HG03520 (cell line): ENCODE measurements around the gene ATAD3C.
"Not testable (repeated sequence)": the region's sequence is repeated elsewhere in the genome, so short reads cannot be mapped to it uniquely, and the experiment has no call there.

Experiments
- ATAC-seq: cut with Tn5 transposase; IDR thresholded peaks from one replicate; pipeline ENCODE4 v1.9.1; 2021; ENCODE audit warnings: mild to moderate bottlenecking, moderate library complexity; ENCODE audit not compliant: unreplicated experiment

ATAD3C gene

GRCh38 chr1:1440262-1441001, 9.1 kb upstream of the ATAD3C start:
- ATAC-seq: no peak

- no peak for ATAC-seq
Observed at GRCh38 chr1:1441002-1441888, 8.2 kb upstream of the ATAD3C start.

- no peak for ATAC-seq
Observed at GRCh38 chr1:1442069-1442770, 7.3 kb upstream of the ATAD3C start.

- ATAC-seq: not testable (repeated sequence)
Observed at GRCh38 chr1:1446631-1447030, 2.9 kb upstream of the ATAD3C start.

- ATAC-seq: not testable (repeated sequence)
Observed at GRCh38 chr1:1450616-1451015, 1.1 kb downstream of the ATAD3C start.

GRCh38 chr1:1451696-1452364, 2.3 kb downstream of the ATAD3C start:
- no peak for ATAC-seq

GRCh38 chr1:1452365-1452739, 2.9 kb downstream of the ATAD3C start:
- not testable (repeated sequence) for ATAC-seq

GRCh38 chr1:1452882-1453281, 3.4 kb downstream of the ATAD3C start:
- no peak for ATAC-seq

GRCh38 chr1:1454286-1455056, 5.0 kb downstream of the ATAD3C start:
- not testable (repeated sequence) for ATAC-seq

- no peak for ATAC-seq
Observed at GRCh38 chr1:1455366-1455884, 5.9 kb downstream of the ATAD3C start.

- not testable (repeated sequence) for ATAC-seq
Observed at GRCh38 chr1:1455934-1456333, 6.4 kb downstream of the ATAD3C start.

- ATAC-seq: not testable (repeated sequence)
Observed at GRCh38 chr1:1456683-1457255, 7.3 kb downstream of the ATAD3C start.

GRCh38 chr1:1459156-1459555, 9.7 kb downstream of the ATAD3C start:
- ATAC-seq: not testable (repeated sequence)

GRCh38 chr1:1459711-1460110, 10.2 kb downstream of the ATAD3C start:
- not testable (repeated sequence) for ATAC-seq

- ATAC-seq: no peak
Observed at GRCh38 chr1:1460540-1461130, 11.1 kb downstream of the ATAD3C start.

- no peak for ATAC-seq
Observed at GRCh38 chr1:1461721-1462317, 12.3 kb downstream of the ATAD3C start.

GRCh38 chr1:1462318-1462966, 13.0 kb downstream of the ATAD3C start:
- no peak for ATAC-seq

GRCh38 chr1:1463312-1463711, 13.8 kb downstream of the ATAD3C start:
- no peak for ATAC-seq
